SK-N-SH treated with all-trans-retinoic acid at 6 μM for 48 hours (cell line): ENCODE data around the gene VPS39.

Source experiments
- BACH2 ChIP-seq: fragments of 250-450 bp; sonication (Bioruptor Pico); IDR thresholded peaks from 2 replicates; pipeline ENCODE4 v1.9.0; 2021; ENCODE audit warnings: mild to moderate bottlenecking, borderline replicate concordance
- ESRRG ChIP-seq: fragments of 250-450 bp; sonication (Bioruptor Pico); IDR thresholded peaks from 2 replicates; pipeline ENCODE4 v1.6.1; 2021; ENCODE audit warnings: mild to moderate bottlenecking
- PPARA ChIP-seq: fragments of 250-450 bp; sonication (Bioruptor Pico); IDR thresholded peaks from 2 replicates; pipeline ENCODE4 v1.5.0; 2020; ENCODE audit warnings: mild to moderate bottlenecking, borderline replicate concordance
- TOX ChIP-seq: fragments of 250-450 bp; sonication (Bioruptor Pico); IDR thresholded peaks from 2 replicates; pipeline ENCODE4 v1.8.0; 2021; ENCODE audit warnings: mild to moderate bottlenecking, moderate library complexity, borderline replicate concordance
- ZC3H10 ChIP-seq: fragments of 250-450 bp; sonication (Bioruptor Pico); IDR thresholded peaks from 2 replicates; pipeline ENCODE4 v1.5.1; 2021; ENCODE audit warnings: mild to moderate bottlenecking, moderate library complexity
- ZFP30 ChIP-seq: fragments of 450-650 bp; formaldehyde crosslinking; IDR thresholded peaks from 2 replicates; pipeline ENCODE4 v1.5.0; 2022; ENCODE audit warnings: mild to moderate bottlenecking, moderate library complexity
- TF ChIP-seq, protein P1 (sequence below): fragments of 250-450 bp; sonication (Bioruptor Pico); IDR thresholded peaks from 2 replicates; pipeline ENCODE4 v1.8.0; 2020; ENCODE audit warnings: mild to moderate bottlenecking, moderate library complexity, borderline replicate concordance

DNA sequence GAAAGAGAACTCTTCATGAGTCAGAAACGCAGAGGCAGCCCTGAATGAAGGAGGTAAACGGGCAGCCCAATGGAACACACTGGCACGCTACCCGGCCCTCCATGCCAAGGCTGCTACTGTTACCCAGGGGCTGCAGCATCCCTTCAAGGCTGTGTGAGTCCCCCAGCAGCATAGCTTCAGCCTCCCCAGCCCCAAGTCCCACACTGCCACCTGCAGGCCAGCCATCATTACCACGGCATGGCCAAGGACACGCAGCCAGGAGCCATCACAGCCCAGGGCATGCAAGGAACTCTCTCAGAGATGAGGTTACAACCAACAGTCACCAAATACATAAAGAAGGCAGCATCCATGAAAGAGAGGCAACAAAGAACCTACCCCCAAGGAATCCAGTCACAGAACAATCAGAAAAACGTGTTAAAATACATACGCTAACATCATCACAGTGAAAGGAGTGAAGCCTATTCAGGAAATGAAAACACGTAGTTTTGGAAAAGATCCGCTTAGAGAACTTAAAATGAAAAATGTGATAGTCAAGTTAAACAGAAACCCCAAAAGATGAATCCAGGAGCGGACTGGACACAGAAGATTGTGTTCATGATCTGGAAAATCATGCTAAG lies 74.1 kb downstream of the VPS39 start:
- TF ChIP-seq PPARA (CRISPR knock-in tag) (no peak), BACH2 (CRISPR knock-in tag) (no peak), ZC3H10 (no peak), ESRRG (CRISPR knock-in tag) (no peak), ZFP30 (CRISPR knock-in tag) (no peak), TOX (CRISPR knock-in tag) (no peak)
- TF ChIP-seq, protein P1, sequence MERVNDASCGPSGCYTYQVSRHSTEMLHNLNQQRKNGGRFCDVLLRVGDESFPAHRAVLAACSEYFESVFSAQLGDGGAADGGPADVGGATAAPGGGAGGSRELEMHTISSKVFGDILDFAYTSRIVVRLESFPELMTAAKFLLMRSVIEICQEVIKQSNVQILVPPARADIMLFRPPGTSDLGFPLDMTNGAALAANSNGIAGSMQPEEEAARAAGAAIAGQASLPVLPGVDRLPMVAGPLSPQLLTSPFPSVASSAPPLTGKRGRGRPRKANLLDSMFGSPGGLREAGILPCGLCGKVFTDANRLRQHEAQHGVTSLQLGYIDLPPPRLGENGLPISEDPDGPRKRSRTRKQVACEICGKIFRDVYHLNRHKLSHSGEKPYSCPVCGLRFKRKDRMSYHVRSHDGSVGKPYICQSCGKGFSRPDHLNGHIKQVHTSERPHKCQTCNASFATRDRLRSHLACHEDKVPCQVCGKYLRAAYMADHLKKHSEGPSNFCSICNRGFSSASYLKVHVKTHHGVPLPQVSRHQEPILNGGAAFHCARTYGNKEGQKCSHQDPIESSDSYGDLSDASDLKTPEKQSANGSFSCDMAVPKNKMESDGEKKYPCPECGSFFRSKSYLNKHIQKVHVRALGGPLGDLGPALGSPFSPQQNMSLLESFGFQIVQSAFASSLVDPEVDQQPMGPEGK, result no peak
